Stimulated activated naive CD8-positive, alpha-beta T cell treated with anti-CD3 and anti-CD28 coated beads, Interleukin-15, amount 100 ng/mL, for 72 hours (primary cell): ENCODE data around the gene SORBS1.
A peak's percentile ranks its signal among the peaks of the same experiment; 100 is the strongest.
"Not testable (repeated sequence)": the region's sequence is repeated elsewhere in the genome, so short reads cannot be mapped to it uniquely, and the experiment has no call there.

Experiments used
- ATAC-seq: fragments of 150-1000 bp; cut with Tn5 transposase; 2 replicates; pipeline ENCODE4 v1.10.0; 2021; ENCODE audit warnings: mild to moderate bottlenecking, moderate library complexity
- DNase-seq, 2 donors: peaks; one replicate each; pipeline ENCODE4 v3.0.0; 2021 to 2022
- H3K27ac Mint-ChIP-seq, 2 donors: one replicate each; pipeline ENCODE4 v1.8.0; 2022; ENCODE audit warnings: mild to moderate bottlenecking in 2 of 2, mixed read lengths in 2 of 2, moderate library complexity in 2 of 2
- H3K27me3 Mint-ChIP-seq: one replicate; pipeline ENCODE4 v1.8.0; 2022; ENCODE audit warnings: mixed read lengths
- H3K4me1 Mint-ChIP-seq: one replicate; pipeline ENCODE4 v1.8.0; 2022; ENCODE audit warnings: mild to moderate bottlenecking, mixed read lengths
- H3K4me3 Mint-ChIP-seq, 2 donors: one replicate each; pipeline ENCODE4 v1.8.0; 2022; ENCODE audit warnings: mild to moderate bottlenecking in 2 of 2, mixed read lengths in 2 of 2, moderate library complexity in 1 of 2
- H3K9me3 Mint-ChIP-seq, 2 donors: one replicate each; pipeline ENCODE4 v1.8.0; 2022; ENCODE audit warnings: mixed read lengths in 2 of 2

SORBS1 gene

DNA sequence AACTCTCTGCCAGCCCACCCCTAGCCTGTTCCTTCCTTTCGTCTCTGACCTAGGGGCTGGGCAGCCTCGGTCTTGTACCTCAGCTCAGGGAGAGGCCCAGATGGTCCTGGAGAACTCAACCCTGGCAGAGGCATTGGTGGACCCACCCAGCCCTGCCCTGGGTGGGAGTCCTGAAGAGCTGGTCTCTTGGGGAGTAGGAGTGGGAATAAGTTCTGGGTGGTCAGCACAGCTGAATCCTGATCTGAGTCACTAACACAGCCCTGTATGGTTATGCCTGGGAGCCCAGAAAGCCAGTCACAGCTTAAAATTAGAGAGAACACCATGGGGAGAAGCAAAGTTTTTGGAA is 84.0 kb downstream of the SORBS1 start:
- DNase-seq, result no peak
- ATAC-seq, result no peak
- H3K9me3 Mint-ChIP-seq, result no peaks in the 10 kb centered on the region
- H3K27ac Mint-ChIP-seq, result no peak overlapping the region
- H3K4me3 Mint-ChIP-seq, result no peak overlapping the region
- peaks cover 7% of the 10 kb centered on the region for H3K27me3 Mint-ChIP-seq
- H3K4me1 Mint-ChIP-seq, result no peaks in the 10 kb centered on the region

DNA sequence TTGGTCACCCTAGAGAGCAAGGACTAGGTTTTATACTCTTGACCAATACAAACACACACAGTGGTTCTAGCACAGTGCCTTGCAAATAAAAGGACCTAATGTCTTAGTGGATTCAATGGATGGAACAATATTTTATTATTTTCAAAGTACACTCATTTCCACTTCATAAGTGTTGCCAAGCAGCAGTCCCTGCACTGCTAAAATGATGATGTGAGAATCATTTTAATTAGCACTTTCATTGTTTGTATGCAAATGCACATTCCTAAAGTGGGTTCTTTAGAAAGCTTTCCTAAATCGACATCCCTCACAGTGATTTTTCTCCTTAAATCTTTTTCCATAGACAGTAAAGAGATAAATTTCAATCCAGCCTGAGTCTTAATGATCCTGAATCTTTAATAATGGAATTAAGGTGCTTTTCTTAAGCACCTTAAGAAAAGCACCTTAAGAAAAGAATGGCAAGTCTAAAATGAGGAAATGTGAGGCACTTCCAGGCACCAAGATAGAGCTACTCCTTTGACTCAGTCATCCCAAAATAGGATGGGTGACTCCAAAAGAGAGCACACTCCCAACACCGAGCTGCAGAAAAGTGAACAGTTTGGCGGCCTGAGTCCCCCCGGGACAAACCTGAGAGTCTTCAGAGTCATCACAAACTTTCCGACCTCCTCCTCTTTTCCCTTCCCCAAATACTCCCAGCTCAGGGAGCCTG is 84.5 kb downstream of the SORBS1 start:
- Mint-ChIP-seq H3K4me1 (no peaks in the 10 kb centered on the region), H3K9me3 (no peaks in the 10 kb centered on the region), H3K27ac (no peak overlapping the region), H3K27me3 (peaks cover 7% of the 10 kb centered on the region), H3K4me3 (no peak overlapping the region)
- no peak for ATAC-seq
- no peak for DNase-seq

DNA sequence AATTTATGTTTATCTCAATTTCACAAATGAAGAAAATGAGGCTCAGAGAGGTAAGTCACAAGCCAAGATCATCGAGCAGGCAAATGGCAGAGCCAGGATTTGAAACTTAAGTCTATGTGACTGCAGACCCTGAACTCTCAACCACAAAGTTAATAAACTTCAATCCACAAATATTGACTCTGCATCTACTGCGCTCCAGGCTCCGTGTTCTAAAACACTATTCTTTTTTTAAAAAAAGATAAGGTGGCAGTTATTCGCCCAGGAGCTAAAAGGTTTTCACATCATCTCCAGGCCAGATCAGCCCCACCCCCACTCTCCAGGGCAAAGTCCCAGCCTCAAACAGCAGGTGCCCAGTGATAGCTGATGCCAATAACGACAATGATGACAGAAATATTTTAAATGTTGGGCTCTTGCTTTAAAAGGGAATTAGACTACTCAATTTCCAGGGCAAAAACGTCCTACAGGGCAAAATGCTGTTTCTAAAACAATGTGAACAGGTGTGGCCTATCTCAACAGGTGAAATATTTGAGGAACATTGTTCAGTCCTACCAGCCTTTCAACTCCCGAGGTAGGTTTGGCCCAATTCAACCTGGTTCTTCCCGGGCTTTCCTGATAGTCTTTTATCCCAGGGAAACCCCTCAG is 85.2 kb downstream of the SORBS1 start:
- no peak overlapping the region for H3K27ac Mint-ChIP-seq
- no peak for ATAC-seq
- DNase-seq, result no peak
- H3K27me3 Mint-ChIP-seq, result peaks cover 7% of the 10 kb centered on the region
- H3K4me1 Mint-ChIP-seq, result no peaks in the 10 kb centered on the region
- no peaks in the 10 kb centered on the region for H3K9me3 Mint-ChIP-seq
- H3K4me3 Mint-ChIP-seq, result no peak overlapping the region

DNA sequence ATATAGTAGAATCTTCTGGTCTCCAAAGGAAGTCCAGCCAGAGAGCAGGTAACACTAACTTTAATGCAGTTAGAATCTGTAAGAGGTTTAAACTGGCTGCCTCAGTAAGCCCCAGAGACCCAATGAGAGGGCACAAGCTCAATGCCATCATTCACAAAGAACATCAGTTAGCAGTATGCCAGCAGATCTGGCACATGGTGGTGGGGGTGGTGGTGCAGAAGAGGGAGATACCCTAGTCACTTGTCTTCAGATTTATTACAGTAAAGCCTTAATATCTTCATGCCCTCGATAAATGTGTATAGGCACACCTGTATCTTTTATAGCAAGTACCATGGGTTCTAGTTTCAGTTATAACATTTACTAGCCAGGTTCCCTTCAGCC is 86.2 kb downstream of the SORBS1 start:
- no peak for DNase-seq
- H3K4me3 Mint-ChIP-seq, result no peak overlapping the region
- H3K27me3 Mint-ChIP-seq, result peaks cover 5% of the 10 kb centered on the region
- ATAC-seq, result no peak
- H3K4me1 Mint-ChIP-seq, result no peaks in the 10 kb centered on the region
- no peak overlapping the region for H3K27ac Mint-ChIP-seq
- H3K9me3 Mint-ChIP-seq, result no peaks in the 10 kb centered on the region

DNA sequence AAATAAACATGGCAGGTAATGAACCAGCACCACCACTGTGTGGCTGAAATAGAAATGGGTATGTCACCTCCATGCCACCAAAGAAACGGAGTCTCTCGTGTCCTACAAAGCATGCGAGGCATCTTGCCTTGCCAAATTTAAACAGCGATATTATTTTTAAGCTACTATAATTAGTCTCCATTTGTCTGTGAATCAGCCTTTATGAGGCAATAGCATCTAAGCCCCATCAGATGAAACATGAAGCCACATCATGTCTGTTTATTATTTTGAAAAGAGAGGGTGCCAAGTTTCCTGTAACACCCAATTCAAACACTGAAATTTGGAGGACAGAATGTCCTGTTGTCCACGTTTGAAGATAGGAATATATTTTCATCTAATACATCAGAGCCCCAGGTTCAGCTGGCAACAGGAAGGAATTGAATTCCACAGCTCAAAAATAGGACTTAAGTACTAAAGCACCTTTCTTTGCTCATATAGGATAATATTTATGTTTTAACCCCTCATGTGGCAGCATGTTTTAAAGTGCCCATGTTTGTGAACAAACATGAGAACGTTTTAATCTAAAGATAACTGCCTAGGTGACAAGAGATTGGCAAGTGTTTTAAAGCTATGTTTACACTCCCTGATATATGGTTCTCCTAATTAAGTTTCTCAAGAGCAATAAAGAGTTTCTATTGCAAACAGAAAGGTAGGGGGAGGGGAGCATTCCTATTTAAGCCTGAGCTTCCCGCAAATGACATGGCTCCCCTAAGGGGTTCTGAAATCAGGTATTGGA is 86.8 kb downstream of the SORBS1 start:
- Mint-ChIP-seq H3K27me3 (no peaks in the 10 kb centered on the region), H3K4me3 (no peak overlapping the region), H3K27ac (no peak overlapping the region), H3K4me1 (no peaks in the 10 kb centered on the region), H3K9me3 (no peaks in the 10 kb centered on the region)
- no peak for DNase-seq
- ATAC-seq, result no peak

DNA sequence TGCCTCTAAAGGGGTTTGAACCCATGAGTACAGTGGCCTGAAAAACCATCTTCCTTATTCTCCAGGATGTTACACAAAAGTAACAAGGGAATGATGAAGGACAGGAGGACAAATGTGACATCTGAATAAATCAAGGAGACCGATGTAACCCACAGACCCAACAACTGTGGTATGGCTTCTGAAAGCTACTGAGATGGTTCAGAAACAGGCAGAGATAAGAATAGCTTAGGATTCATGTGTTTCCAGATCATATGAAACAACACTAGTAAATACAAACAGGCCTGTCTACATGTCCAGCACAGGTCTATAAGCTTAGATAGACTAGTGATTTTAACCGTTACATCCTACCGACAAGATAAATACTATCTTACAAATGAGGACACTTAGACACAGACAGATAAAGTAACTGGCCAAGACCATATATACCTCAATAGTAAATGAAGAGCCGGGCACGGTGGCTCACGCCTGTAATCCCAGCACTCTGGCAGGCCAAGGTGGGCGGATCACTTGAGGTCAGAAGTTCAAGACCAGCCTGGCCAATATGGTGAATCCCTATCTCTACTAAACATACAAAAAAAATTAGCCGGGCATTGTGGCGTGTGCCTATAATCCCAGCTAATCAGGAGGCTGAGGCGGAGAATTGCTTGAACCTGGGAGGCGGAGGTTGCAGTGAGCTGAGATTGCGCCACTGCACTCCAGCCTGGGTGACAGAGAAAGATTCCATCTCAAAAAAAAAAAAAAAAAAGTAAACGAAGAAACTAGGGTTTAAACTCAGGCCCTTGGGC is 88.7 kb downstream of the SORBS1 start:
- no peaks in the 10 kb centered on the region for H3K4me1 Mint-ChIP-seq
- ATAC-seq (no peak), DNase-seq (no peak)
- no peak overlapping the region for H3K27ac Mint-ChIP-seq
- H3K9me3 Mint-ChIP-seq, result no peaks in the 10 kb centered on the region
- no peaks in the 10 kb centered on the region for H3K27me3 Mint-ChIP-seq
- no peak overlapping the region for H3K4me3 Mint-ChIP-seq

DNA sequence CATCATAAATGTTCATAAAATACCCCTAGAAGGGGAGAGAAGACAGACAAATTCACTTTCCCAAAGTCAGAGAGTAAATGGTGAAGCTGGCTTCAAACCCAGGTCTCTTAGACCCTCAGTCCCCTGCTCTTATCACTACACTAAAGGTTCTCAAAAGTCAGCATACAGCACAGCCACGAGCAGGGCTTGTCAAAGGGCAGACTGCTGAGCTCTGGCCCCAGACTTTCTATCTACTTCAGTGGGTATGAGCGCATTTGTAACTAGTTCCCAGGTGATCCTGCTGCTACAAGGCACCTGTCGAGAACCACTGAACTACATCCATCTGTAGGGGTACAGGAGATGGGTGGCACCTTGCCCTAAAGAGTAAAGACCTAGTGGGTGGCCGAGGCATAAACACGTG is 91.5 kb downstream of the SORBS1 start:
- Mint-ChIP-seq H3K4me3 (no peak overlapping the region), H3K27me3 (peaks cover 4% of the 10 kb centered on the region), H3K4me1 (peaks cover 5% of the 10 kb centered on the region), H3K9me3 (no peaks in the 10 kb centered on the region), H3K27ac (no peak overlapping the region)
- ATAC-seq (no peak), DNase-seq (no peak)

DNA sequence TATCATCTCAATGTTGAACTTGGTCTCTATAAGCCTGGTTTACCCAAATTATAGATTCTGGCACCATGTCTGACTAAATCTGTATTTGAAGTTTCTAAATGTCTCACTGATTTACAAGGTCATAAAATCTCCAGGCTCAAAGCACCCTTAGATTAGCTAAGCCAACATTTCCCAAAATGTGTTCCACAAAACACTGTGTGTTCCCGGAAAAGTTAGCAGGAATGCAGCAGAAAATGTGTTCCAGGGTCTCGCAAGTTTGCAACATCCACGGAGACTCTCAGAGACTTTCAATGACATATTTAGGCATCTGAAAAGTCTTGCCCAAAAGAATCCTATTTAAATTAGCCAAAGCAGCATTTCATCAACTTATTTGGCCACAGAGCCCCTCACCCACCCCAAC is 91.9 kb downstream of the SORBS1 start:
- peaks cover 7% of the 10 kb centered on the region for H3K27me3 Mint-ChIP-seq
- DNase-seq, result no peak

DNA sequence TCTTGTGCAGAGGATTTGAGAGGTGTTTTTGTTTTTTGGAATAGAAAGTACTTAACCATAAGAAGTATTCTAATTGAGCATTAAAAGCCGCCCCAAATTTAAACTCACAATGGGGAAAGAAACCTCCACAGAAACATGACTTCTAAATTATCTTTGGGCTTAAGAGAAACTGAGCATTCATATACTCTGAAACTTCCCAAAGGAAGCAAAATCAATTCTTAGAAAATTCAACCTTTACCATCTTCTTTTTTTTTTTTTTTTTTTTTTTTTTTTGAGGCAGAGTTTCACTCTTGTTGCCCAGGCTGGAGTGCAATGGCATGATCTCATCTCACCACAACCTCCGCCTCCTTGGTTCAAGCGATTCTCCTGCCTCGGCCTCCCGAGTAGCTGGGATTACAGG is 93.5 kb downstream of the SORBS1 start:
- H3K4me1 Mint-ChIP-seq, H3K27me3 Mint-ChIP-seq, DNase-seq, H3K4me3 Mint-ChIP-seq, H3K27ac Mint-ChIP-seq, H3K9me3 Mint-ChIP-seq, ATAC-seq: not testable (repeated sequence)

More for the DNA sequence above, 91.9 kb downstream of the SORBS1 start:
- H3K9me3 Mint-ChIP-seq, result no peaks in the 10 kb centered on the region
- no peak overlapping the region for H3K27ac Mint-ChIP-seq
- ATAC-seq, result no peak
- H3K4me3 Mint-ChIP-seq, result no peak overlapping the region
- H3K4me1 Mint-ChIP-seq, result peaks cover 5% of the 10 kb centered on the region

DNA sequence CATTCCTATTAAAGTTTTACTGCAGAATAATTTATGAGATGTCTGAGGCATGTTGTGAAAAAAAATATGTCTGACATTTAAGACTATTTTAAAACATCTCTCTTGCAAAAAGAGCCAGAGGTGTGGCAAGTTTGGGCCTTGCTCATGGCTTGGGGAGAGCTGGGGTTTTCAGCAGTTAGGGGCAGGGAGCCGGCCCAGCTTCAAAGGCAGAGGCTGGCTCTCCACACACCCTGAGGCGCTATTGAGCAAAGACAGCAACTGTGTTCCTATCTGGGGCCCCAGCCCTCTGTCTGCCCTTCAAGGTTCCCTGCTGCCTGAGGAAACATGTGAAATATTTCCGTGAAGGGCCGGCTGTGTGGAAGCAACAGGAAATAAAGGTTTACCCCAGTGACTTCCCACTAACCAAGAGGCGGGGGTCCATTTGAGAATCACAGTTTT is 94.0 kb downstream of the SORBS1 start:
- no peak for ATAC-seq
- no peak for DNase-seq
- H3K4me3 Mint-ChIP-seq, result no peak overlapping the region
- H3K4me1 Mint-ChIP-seq, result peaks cover 5% of the 10 kb centered on the region
- H3K27ac Mint-ChIP-seq, result no peak overlapping the region
- peaks cover 7% of the 10 kb centered on the region for H3K27me3 Mint-ChIP-seq
- H3K9me3 Mint-ChIP-seq, result no peaks in the 10 kb centered on the region

DNA sequence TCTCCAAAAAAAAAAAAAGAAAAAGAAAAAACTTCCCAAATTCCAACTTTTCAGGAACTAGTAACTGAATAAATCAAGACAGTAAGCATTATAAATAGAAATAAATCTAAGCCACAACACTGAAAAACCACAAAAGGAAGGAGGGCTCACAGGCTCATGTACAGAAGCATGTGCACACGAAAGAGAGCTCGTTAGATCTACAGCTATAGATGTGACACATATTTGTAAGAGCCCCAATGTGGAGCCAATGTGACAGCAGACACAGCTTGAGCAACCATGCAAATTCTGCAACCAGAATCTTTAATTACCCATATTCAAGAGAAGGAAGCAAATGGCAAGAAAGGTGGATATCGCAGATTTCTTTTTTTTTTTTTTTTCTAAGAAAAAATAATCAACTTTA is 94.7 kb downstream of the SORBS1 start:
- Mint-ChIP-seq H3K27me3 (peaks cover 7% of the 10 kb centered on the region), H3K4me1 (peaks cover 5% of the 10 kb centered on the region), H3K4me3 (no peak overlapping the region), H3K27ac (peak overlapping the region in 1 of 2 donors; percentile 13), H3K9me3 (no peaks in the 10 kb centered on the region)
- no peak for ATAC-seq
- no peak for DNase-seq

DNA sequence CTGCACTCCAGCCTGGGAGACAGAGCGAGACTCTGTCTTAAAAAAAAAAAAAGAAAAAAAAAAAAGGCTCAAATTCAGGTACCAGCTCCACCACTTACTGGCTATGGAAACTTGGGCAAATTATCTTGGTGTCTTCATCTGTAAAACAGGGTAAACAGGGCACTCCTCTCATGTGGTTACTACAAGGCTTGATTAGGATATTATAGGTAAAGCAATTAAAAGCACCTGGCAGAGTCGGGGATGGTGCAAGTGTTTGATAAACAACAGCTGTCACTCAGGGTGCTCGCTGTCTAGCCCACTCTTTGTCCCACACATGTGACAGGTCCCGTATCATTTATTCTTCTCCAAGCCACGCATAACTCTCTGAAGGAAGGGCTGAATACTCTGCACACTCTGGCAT is 96.9 kb downstream of the SORBS1 start:
- Mint-ChIP-seq H3K4me3 (no peak overlapping the region), H3K27me3 (peaks cover 11% of the 10 kb centered on the region), H3K4me1 (peaks cover 5% of the 10 kb centered on the region)

DNA sequence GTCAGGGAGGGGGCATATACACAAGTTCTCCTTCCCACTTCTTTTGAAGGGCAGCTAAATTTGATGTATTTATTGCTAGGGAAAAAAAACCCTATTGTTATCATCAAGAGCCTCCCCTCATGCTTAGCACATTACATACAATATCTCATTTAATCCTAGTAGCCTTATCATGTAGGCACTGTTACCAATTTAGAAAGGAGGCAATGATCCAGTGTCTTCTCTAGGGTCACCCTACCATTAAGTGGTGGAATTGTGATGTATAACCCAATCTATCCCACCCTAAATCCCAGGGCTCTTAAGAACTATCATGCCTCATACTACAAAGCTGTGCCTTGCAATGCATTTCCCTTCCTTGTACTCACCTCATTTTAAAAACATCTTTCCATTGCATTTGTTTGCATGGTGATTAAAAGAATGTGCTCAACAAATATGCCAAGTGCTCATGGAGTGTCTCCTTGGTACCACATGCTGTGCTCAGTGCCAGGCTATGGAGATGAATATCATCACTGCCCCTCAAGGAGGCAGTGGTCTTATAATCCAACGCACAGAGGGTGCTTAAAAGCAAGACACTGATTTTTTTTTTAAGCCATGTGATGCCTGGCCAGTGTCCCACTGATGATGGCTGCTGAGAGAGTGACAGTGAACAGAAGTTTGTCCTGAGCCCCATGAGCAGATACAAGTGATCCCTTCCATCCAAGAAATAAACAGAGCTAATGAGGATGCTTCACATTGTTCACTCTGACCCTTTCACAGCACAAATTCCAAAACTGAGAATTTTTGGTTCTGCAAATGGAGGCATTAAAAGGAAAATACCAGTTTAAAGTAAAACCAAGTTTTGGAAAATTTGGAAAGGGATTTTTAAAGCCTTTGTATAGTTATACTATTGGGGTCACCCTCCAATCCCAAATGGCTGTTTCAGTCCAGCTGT is 98.2 kb downstream of the SORBS1 start:
- no peak overlapping the region for H3K27ac Mint-ChIP-seq

More for the DNA sequence above, 96.9 kb downstream of the SORBS1 start:
- DNase-seq (no peak), ATAC-seq (no peak)
- no peaks in the 10 kb centered on the region for H3K9me3 Mint-ChIP-seq
- no peak overlapping the region for H3K27ac Mint-ChIP-seq

DNA sequence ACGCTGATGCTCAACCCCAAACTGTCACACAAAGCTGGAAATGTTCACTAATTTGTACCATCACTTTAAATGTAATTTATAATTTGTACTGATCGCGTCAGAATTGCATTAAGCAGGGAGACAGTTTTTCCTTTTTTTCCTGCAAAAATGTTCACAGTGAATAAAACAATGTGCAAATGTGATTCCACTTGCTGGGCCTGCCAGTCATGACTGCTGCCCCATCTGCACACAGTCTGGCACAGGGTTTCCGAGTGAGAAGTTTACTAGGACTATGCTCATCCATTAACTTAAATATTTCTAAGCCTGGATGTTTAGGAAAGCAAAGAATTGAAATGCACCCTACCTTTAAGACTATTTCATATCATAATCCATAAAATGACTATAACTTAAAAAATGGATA is 99.6 kb downstream of the SORBS1 start:
- Mint-ChIP-seq H3K4me3 (no peak overlapping the region), H3K27me3 (peaks cover 28% of the 10 kb centered on the region), H3K4me1 (no peaks in the 10 kb centered on the region), H3K27ac (no peak overlapping the region), H3K9me3 (no peaks in the 10 kb centered on the region)
- ATAC-seq (no peak), DNase-seq (no peak)

More for the DNA sequence above, 98.2 kb downstream of the SORBS1 start:
- DNase-seq (no peak), ATAC-seq (no peak)
- Mint-ChIP-seq H3K4me1 (peaks cover 5% of the 10 kb centered on the region), H3K27me3 (peaks cover 17% of the 10 kb centered on the region), H3K4me3 (no peak overlapping the region), H3K9me3 (no peaks in the 10 kb centered on the region)
